Right lobe of liver (tissue), 6 donors: ENCODE data around the gene ZNF674. TPM values are rescaled to one million over a fixed set of nuclear protein-coding genes. Genes with fewer than 3 reads are reported as not detected.

ENCODE experiments used
- ATAC-seq, 4 donors: fragments of 200-7000 bp; cut with Tn5 transposase; one replicate each; pipeline ENCODE4 v1.9.1; 2020; ENCODE audit warnings: mild to moderate bottlenecking in 4 of 4, moderate library complexity in 4 of 4
- DNase-seq, 3 donors: peaks; one replicate each; pipeline ENCODE4 v3.0.0-alpha.2; 2020
- H3K27ac ChIP-seq, 3 donors: fragments of 200-600 bp; one replicate each; pipeline ENCODE4 v1.8.0; 2022
- H3K27me3 ChIP-seq, 2 donors: fragments of 200-600 bp; one replicate each; pipeline ENCODE4 v1.8.0; 2022
- H3K36me3 ChIP-seq, 4 donors: fragments of 200-600 bp; sonication (generic) in 1 of 4; one replicate each; pipeline versions ENCODE4 v1.5.1 to v1.8.0; 2017 to 2022; ENCODE audit warnings: control low read depth in 1 of 4
- H3K4me1 ChIP-seq, 4 donors: fragments of 200-600 bp; sonication (generic) in 1 of 4; one replicate each; pipeline versions ENCODE4 v1.5.1 to v1.8.0; 2017 to 2022; ENCODE audit warnings: control low read depth in 1 of 4
- H3K4me3 ChIP-seq, 3 donors: fragments of 200-600 bp; one replicate each; pipeline ENCODE4 v1.8.0; 2022
- H3K9me3 ChIP-seq, 4 donors: fragments of 200-600 bp; sonication (generic) in 1 of 4; one replicate each; pipeline versions ENCODE4 v1.5.1 to v1.8.0; 2017 to 2022; ENCODE audit warnings: control low read depth in 1 of 4
- CTCF ChIP-seq, 4 donors: fragments of 200-600 bp in 3 of 4; fragments of 450-650 bp in 1 of 4; IDR thresholded peaks; one replicate each; pipeline versions ENCODE4 v1.5.1 to v1.8.0; 2016 to 2022; ENCODE audit warnings: antibody characterized with exemption in 4 of 4, mild to moderate bottlenecking in 2 of 4
- POLR2A ChIP-seq: fragments of 450-650 bp; IDR thresholded peaks from one replicate; pipeline ENCODE4 v1.6.1; 2017; ENCODE audit warnings: antibody characterized with exemption, mild to moderate bottlenecking
- WGBS: methylation state at CpG from one replicate; pipeline ENCODE4 v1.1.6; 2018; ENCODE audit warnings: low coverage, low lambda C conversion rate; ENCODE audit not compliant: insufficient coverage; ENCODE audit errors: missing lambda C conversion rate; 5-methylcytosine and 5-hydroxymethylcytosine counted together
- intact Hi-C, 2 donors: fragments of 100-400 bp; cut with DNase I; formaldehyde crosslinking; loops; one replicate each; pipeline versions ENCODE4 v1.11.2 to v1.14.1; 2022
- total RNA-seq, 6 experiments: library from RNA; depleted of rRNA in 2 of 6; stranded (reverse); fragments of >200 nt in 2 of 6; fragmentation: NEBNext Ultra II Directional in 3 of 6; extraction: Animal tissue kit (Norgen Biotek cat#: 25700) in 3 of 6; gene quantifications; one replicate each; pipeline versions ENCODE4 v1.1.0 to v1.2.4, GENCODE V29; 2016 to 2023
- donor health status: DM: no; HTN: yes; CAD: no.
- donor health status: DM: no; HTN: no; CAD: no.
- donor health status: DM: no; HTN: no; CAD: no.
- donor health status: DM: no; HTN: yes; CAD: no.
- donor health status: DM: no; HTN: yes; CAD: no.

The ZNF674 gene
- total RNA-seq, 6 experiments from 2014 or later = 0.86 to 3.1 (median 2.2) TPM

GRCh38 chrX:46561824-46562657, 16.8 kb upstream of the ZNF674 start:
- Histone ChIP-seq H3K27ac (no peak overlapping the region), H3K27me3 (no peaks in the 10 kb centered on the region), H3K4me3 (no peak overlapping the region), H3K9me3 (no peaks in the 10 kb centered on the region), H3K4me1 (no peaks in the 10 kb centered on the region), H3K36me3 (no peaks in the 10 kb centered on the region)
- intact Hi-C loops = no loop called here
- no peak for ATAC-seq
- TF ChIP-seq POLR2A = no peak
- no peak for TF ChIP-seq CTCF (IDR thresholded peaks at IDR 0.05)
- DNase-seq = no peak
- WGBS = 51% methylated on average over 5 of the region's 6 CpGs

GRCh38 chrX:46559062-46559461, 13.8 kb upstream of the ZNF674 start:
- Histone ChIP-seq H3K36me3 (no peaks in the 10 kb centered on the region), H3K4me3 (no peak overlapping the region), H3K4me1 (no peaks in the 10 kb centered on the region), H3K27ac (no peak overlapping the region), H3K9me3 (no peaks in the 10 kb centered on the region), H3K27me3 (no peaks in the 10 kb centered on the region)
- TF ChIP-seq POLR2A = no peak
- TF ChIP-seq CTCF (IDR thresholded peaks at IDR 0.05) = no peak
- intact Hi-C loops = no loop called here
- no peak for ATAC-seq
- WGBS = no CpG with 5 or more reads among the region's 3 CpGs
- no peak for DNase-seq

GRCh38 chrX:46554942-46555341, 9.7 kb upstream of the ZNF674 start:
- no peaks in the 10 kb centered on the region for H3K9me3 ChIP-seq
- TF ChIP-seq CTCF (IDR thresholded peaks at IDR 0.05) = peak; percentile 41 to 49 (median 44)
- no peak for TF ChIP-seq POLR2A
- WGBS = 12% methylated on average over 2 of the region's 2 CpGs
- H3K27ac ChIP-seq = peak overlapping the region in 1 of 3 donors; percentile 30
- no peaks in the 10 kb centered on the region for H3K27me3 ChIP-seq
- H3K36me3 ChIP-seq = no peaks in the 10 kb centered on the region
- no peak for DNase-seq
- no peaks in the 10 kb centered on the region for H3K4me1 ChIP-seq
- peak; percentile 61 to 81 (median 75) for ATAC-seq
- intact Hi-C loops = no loop called here
- H3K4me3 ChIP-seq = no peak overlapping the region

- 78% methylated on average over 5 of the region's 5 CpGs for WGBS
- no peaks in the 10 kb centered on the region for H3K9me3 ChIP-seq
- TF ChIP-seq POLR2A (no peak), CTCF (IDR thresholded peaks at IDR 0.05) (no peak)
These were observed 8.7 kb upstream of the ZNF674 start for GRCh38 chrX:46553935-46554334.

More at GRCh38 chrX:46553935-46554334, 8.7 kb upstream of the ZNF674 start:
- no peak for ATAC-seq
- intact Hi-C loops = no loop called here
- no peak for DNase-seq
- no peaks in the 10 kb centered on the region for H3K36me3 ChIP-seq
- no peaks in the 10 kb centered on the region for H3K27me3 ChIP-seq
- H3K4me3 ChIP-seq = no peak overlapping the region
- H3K4me1 ChIP-seq = no peaks in the 10 kb centered on the region
- no peak overlapping the region for H3K27ac ChIP-seq
